Measurements from ENCODE around the gene MSX1. TPM values are rescaled to one million over a fixed set of nuclear protein-coding genes. Genes with fewer than 3 reads are reported as not detected.

The MSX1 gene
- polyA plus RNA-seq, 1 donor (not counting 4 experiments of a cell fraction or from before 2014, with no cell fraction given) = not detected

DNA sequence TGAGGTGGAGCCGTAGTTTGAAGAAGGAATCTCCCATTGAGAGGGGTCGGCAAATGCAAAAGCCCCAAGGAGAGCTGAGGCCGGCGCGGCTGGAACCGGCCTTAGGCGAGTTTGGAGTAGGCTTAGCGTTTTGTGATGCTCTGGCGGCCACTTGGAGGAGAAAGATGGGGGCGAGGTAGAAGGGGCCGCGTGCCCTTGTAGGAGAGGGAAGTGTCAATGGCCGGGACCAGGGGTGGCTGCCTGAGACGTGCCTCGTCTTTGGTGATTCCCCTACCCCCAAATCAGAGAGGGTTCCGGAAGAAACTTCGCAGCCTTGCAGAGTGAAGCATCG lies 11.7 kb downstream of the MSX1 start:
- Histone ChIP-seq H4K20me1 (ENCODE audit: control insufficient read depth, extremely low read depth, insufficient read depth, low read length) (peaks cover 3% of the 10 kb centered on the region), H3K9ac (ENCODE audit: control insufficient read depth, extremely low read depth, insufficient read depth, low read length) (no peak overlapping the region), H3K4me3 (ENCODE audit: control insufficient read depth in 2 of 3, extremely low read depth in 1 of 3, insufficient read depth in 2 of 3, low read depth in 1 of 3, low read length in 3 of 3) (no peak overlapping the region), H3K9me1 (ENCODE audit: control insufficient read depth, extremely low read depth, insufficient read depth, low read length) (no peaks in the 10 kb centered on the region), H3K4me1 (ENCODE audit: control insufficient read depth, extremely low read depth, insufficient read depth, low read length) (no peaks in the 10 kb centered on the region), H3K79me2 (ENCODE audit: control insufficient read depth, insufficient read depth, low read length) (no peaks in the 10 kb centered on the region), H3K27ac (ENCODE audit: control insufficient read depth, insufficient read depth, low read length) (no peak overlapping the region), H3K4me2 (ENCODE audit: control insufficient read depth, extremely low read depth, insufficient read depth, low read depth, low read length) (no peak overlapping the region), H2AFZ (ENCODE audit: control insufficient read depth, low read length) (no peak overlapping the region), H3K27me3 (ENCODE audit: control insufficient read depth, extremely low read depth, insufficient read depth, low read length) (peaks cover 91% of the 10 kb centered on the region), H3K9me3 (ENCODE audit: control insufficient read depth, low read depth, low read length) (no peaks in the 10 kb centered on the region), H3K36me3 (ENCODE audit: control insufficient read depth in 2 of 2, extremely low read depth in 1 of 2, insufficient read depth in 2 of 2, low read length in 2 of 2) (no peaks in the 10 kb centered on the region)
- dilution Hi-C loops (cut with MboI; ENCODE audit: extremely low pct_ligation_motif_present, low sequenced_read_pairs) = no loop called here
- TF ChIP-seq CTCF (optimal IDR thresholded peaks at IDR 0.05 in 1 of 3, IDR thresholded peaks at IDR 0.05 in 1 of 3, conservative IDR thresholded peaks at IDR 0.05 in 1 of 3; ENCODE audit: extremely low read depth in 1 of 3, insufficient read depth in 2 of 3, low read length in 3 of 3) (no peak), EZH2 (IDR thresholded peaks at IDR 0.05; ENCODE audit: low read length) (no peak)
- no peak for DNase-seq (ENCODE audit: low read depth, low spot score)
- no peak for FAIRE-seq

DNA sequence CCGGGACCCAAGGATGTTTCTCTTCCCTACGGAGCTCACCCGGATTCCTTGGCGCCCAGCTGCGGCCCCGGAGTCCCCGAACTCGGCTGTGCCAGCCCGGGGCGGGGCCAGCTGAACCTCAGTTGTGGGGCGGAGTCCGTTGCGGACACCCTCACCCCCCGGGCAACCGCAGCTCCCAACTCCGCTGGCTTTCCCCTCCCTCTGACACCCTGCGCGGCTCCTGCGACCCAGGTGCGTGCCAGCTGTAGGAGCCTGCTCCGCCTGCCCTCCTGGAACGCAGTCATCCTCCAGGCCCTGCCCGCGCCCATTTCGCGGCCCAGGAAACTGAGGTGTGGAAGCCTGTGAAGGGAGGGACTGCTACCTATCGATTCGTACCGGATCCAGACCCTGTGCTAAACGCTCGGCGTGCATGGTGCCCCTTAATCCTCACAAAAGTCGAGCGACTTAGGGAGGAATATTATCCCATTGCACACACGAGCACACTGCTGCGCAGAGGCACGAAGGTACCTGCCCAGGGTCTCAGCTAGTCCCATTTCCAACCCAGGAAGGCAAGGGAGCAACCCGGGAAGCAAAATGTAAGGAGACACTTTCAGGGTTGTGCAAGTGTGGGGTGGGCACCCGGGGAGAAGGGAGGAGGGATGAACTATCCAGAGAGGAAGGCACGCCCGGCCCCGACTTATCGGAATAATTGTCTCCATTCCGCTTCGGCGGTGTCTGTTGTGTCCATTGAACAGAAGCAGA lies 12.3 kb downstream of the MSX1 start:
- dilution Hi-C loops (cut with MboI; ENCODE audit: extremely low pct_ligation_motif_present, low sequenced_read_pairs) = no loop called here
- Histone ChIP-seq H4K20me1 (ENCODE audit: control insufficient read depth, extremely low read depth, insufficient read depth, low read length) (no peaks in the 10 kb centered on the region), H3K9me1 (ENCODE audit: control insufficient read depth, extremely low read depth, insufficient read depth, low read length) (no peaks in the 10 kb centered on the region), H3K27ac (ENCODE audit: control insufficient read depth, insufficient read depth, low read length) (no peak overlapping the region), H3K79me2 (ENCODE audit: control insufficient read depth, insufficient read depth, low read length) (no peaks in the 10 kb centered on the region), H3K4me3 (ENCODE audit: control insufficient read depth in 2 of 3, extremely low read depth in 1 of 3, insufficient read depth in 2 of 3, low read depth in 1 of 3, low read length in 3 of 3) (no peak overlapping the region), H3K27me3 (ENCODE audit: control insufficient read depth, extremely low read depth, insufficient read depth, low read length) (peaks cover 86% of the 10 kb centered on the region), H3K36me3 (ENCODE audit: control insufficient read depth in 2 of 2, extremely low read depth in 1 of 2, insufficient read depth in 2 of 2, low read length in 2 of 2) (no peaks in the 10 kb centered on the region), H3K9ac (ENCODE audit: control insufficient read depth, extremely low read depth, insufficient read depth, low read length) (no peak overlapping the region), H2AFZ (ENCODE audit: control insufficient read depth, low read length) (no peak overlapping the region), H3K9me3 (ENCODE audit: control insufficient read depth, low read depth, low read length) (no peaks in the 10 kb centered on the region), H3K4me2 (ENCODE audit: control insufficient read depth, extremely low read depth, insufficient read depth, low read depth, low read length) (no peak overlapping the region), H3K4me1 (ENCODE audit: control insufficient read depth, extremely low read depth, insufficient read depth, low read length) (no peaks in the 10 kb centered on the region)
- no peak for FAIRE-seq
- TF ChIP-seq EZH2 (IDR thresholded peaks at IDR 0.05; ENCODE audit: low read length) (peak; percentile 86), CTCF (optimal IDR thresholded peaks at IDR 0.05 in 1 of 3, IDR thresholded peaks at IDR 0.05 in 1 of 3, conservative IDR thresholded peaks at IDR 0.05 in 1 of 3; ENCODE audit: extremely low read depth in 1 of 3, insufficient read depth in 2 of 3, low read length in 3 of 3) (no peak)
- no peak for DNase-seq (ENCODE audit: low read depth, low spot score)
